Measurements from ENCODE around the gene CCS.
"Not testable (repeated sequence)": the region's sequence is repeated elsewhere in the genome, so short reads cannot be mapped to it uniquely, and the experiment has no call there.

The CCS gene

GRCh38 chr11:66639066-66639813 lies 46.3 kb downstream of the CCS start:
- peak overlapping the region; percentile 77 for H3K4me2 ChIP-seq (ENCODE audit: low read length)
- peaks cover 51% of the 10 kb centered on the region for H4K20me1 ChIP-seq (ENCODE audit: control insufficient read depth, insufficient read depth, low read depth, low read length)
- peak overlapping the region; percentile 98 for H3K4me3 ChIP-seq (ENCODE audit: low read length)
- H3K79me2 ChIP-seq (ENCODE audit: control insufficient read depth, low read length): peaks cover 97% of the 10 kb centered on the region
- no peaks in the 10 kb centered on the region for H3K9me3 ChIP-seq (ENCODE audit: control insufficient read depth, insufficient read depth, low read length)
- H3K27ac ChIP-seq (ENCODE audit: low read depth, low read length): peak overlapping the region; percentile 74
- H3K4me1 ChIP-seq (ENCODE audit: control insufficient read depth, low read length): peaks cover 59% of the 10 kb centered on the region
- H3F3A ChIP-seq (ENCODE audit: control insufficient read depth, insufficient read depth): peaks cover 44% of the 10 kb centered on the region
- peaks cover 81% of the 10 kb centered on the region for H3K36me3 ChIP-seq (ENCODE audit: control insufficient read depth, low read length)
- TF ChIP-seq CTCF (IDR thresholded peaks at IDR 0.05; ENCODE audit: low read depth, low read length, poor library complexity, severe bottlenecking) (peak; percentile 15), EZH2phosphoT487 (IDR thresholded peaks at IDR 0.05; ENCODE audit: borderline replicate concordance, low read length) (no peak)
- H3K9me2 ChIP-seq (replicated peaks; ENCODE audit: control insufficient read depth, low read length): no peaks in the 10 kb centered on the region
- H3K27me3 ChIP-seq (ENCODE audit: control insufficient read depth, low read length): no peaks in the 10 kb centered on the region

GRCh38 chr11:66639814-66640340 lies 46.9 kb downstream of the CCS start:
- Histone ChIP-seq H3K4me2 (ENCODE audit: low read length) (peak overlapping the region; percentile 77), H3F3A (ENCODE audit: control insufficient read depth, insufficient read depth) (peaks cover 44% of the 10 kb centered on the region), H3K36me3 (ENCODE audit: control insufficient read depth, low read length) (peaks cover 82% of the 10 kb centered on the region), H3K4me1 (ENCODE audit: control insufficient read depth, low read length) (peaks cover 59% of the 10 kb centered on the region), H3K4me3 (ENCODE audit: low read length) (peak overlapping the region; percentile 98), H4K20me1 (ENCODE audit: control insufficient read depth, insufficient read depth, low read depth, low read length) (peaks cover 54% of the 10 kb centered on the region), H3K79me2 (ENCODE audit: control insufficient read depth, low read length) (peaks cover 97% of the 10 kb centered on the region)
- not testable (repeated sequence) for H3K9me3 ChIP-seq (ENCODE audit: control insufficient read depth, insufficient read depth, low read length); H3K9me2 ChIP-seq (replicated peaks; ENCODE audit: control insufficient read depth, low read length); H3K27me3 ChIP-seq (ENCODE audit: control insufficient read depth, low read length); H3K27ac ChIP-seq (ENCODE audit: low read depth, low read length)

- TF ChIP-seq EZH2phosphoT487 (IDR thresholded peaks at IDR 0.05; ENCODE audit: borderline replicate concordance, low read length): no peak
- TF ChIP-seq CTCF (IDR thresholded peaks at IDR 0.05; ENCODE audit: low read depth, low read length, poor library complexity, severe bottlenecking): no peak
These were observed 48.8 kb downstream of the CCS start for GRCh38 chr11:66641834-66642233.

More at GRCh38 chr11:66641834-66642233, 48.8 kb downstream of the CCS start:
- H3K4me1 ChIP-seq (ENCODE audit: control insufficient read depth, low read length): peaks cover 54% of the 10 kb centered on the region
- H3K9me2 ChIP-seq (replicated peaks; ENCODE audit: control insufficient read depth, low read length): no peaks in the 10 kb centered on the region
- no peak overlapping the region for H3K27ac ChIP-seq (ENCODE audit: low read depth, low read length)
- no peaks in the 10 kb centered on the region for H3K9me3 ChIP-seq (ENCODE audit: control insufficient read depth, insufficient read depth, low read length)
- H3K4me3 ChIP-seq (ENCODE audit: low read length): peak overlapping the region; percentile 98
- no peaks in the 10 kb centered on the region for H3K27me3 ChIP-seq (ENCODE audit: control insufficient read depth, low read length)
- H3K36me3 ChIP-seq (ENCODE audit: control insufficient read depth, low read length): peaks cover 95% of the 10 kb centered on the region
- H4K20me1 ChIP-seq (ENCODE audit: control insufficient read depth, insufficient read depth, low read depth, low read length): peaks cover 63% of the 10 kb centered on the region
- peaks cover 35% of the 10 kb centered on the region for H3F3A ChIP-seq (ENCODE audit: control insufficient read depth, insufficient read depth)
- H3K4me2 ChIP-seq (ENCODE audit: low read length): peak overlapping the region; percentile 77
- H3K79me2 ChIP-seq (ENCODE audit: control insufficient read depth, low read length): peaks cover 97% of the 10 kb centered on the region
